Right lung (tissue), 5 donors: ENCODE measurements around the gene CLRN3. TPM values are rescaled to one million over a fixed set of nuclear protein-coding genes. Genes with fewer than 3 reads are reported as not detected.

Experiments
- DNase-seq, 2 donors: peaks; one replicate each; pipeline ENCODE4 v3.0.0-alpha.2; 2013
- polyA plus RNA-seq, 5 donors: library from polyadenylated mRNA; unstranded; fragments of 120-200 nt; gene quantifications; one replicate each; pipeline versions ENCODE4 v1.2.1 to v1.2.3, GENCODE V29; 2013; ENCODE audit warnings: inconsistent platforms in 1 of 5, low replicate concordance in 1 of 5; ENCODE audit not compliant: insufficient read length in 5 of 5, insufficient read depth in 1 of 5

CLRN3 gene
- polyA plus RNA-seq, 5 donors = 0.12 to 0.26 (median 0.15) TPM; not detected in 2

DNA sequence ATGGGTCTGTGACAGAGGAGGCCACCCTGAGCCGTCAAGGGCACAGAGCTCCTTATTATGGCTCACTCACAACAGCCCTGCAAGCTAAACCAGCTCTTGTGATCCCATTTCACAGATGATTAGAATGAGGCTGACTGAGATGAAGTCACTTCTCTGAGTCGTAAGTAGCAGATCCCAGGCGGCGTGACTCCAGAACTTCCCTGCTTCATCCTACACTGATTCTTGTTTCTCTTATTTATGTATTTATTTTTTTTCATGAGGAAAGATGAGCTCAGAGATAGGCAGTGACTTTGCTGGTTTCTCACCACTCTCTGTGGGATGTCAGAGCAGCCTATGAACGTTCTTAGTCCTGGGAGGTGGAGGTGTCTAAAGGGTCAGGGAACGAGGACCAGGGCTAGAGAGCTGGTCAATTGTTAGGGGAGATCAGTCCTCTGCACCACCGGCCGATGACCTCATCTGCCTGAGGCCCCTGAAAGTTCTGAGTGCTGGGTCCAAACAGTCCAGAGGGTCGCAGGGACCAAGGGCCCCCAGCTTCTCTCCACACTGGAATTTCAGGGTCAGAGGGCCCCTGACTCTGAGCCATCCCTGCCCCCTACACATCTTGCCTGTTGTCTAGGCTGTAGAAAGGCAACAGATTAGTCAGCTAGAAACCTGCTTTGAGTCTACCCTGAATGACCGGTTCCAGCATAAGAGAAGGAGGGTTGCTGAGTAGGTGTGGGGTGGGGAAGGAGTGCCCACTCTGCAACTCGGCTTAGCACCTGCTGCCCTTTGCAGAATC lies 17.9 kb downstream of the CLRN3 start:
- DNase-seq = no peak

DNA sequence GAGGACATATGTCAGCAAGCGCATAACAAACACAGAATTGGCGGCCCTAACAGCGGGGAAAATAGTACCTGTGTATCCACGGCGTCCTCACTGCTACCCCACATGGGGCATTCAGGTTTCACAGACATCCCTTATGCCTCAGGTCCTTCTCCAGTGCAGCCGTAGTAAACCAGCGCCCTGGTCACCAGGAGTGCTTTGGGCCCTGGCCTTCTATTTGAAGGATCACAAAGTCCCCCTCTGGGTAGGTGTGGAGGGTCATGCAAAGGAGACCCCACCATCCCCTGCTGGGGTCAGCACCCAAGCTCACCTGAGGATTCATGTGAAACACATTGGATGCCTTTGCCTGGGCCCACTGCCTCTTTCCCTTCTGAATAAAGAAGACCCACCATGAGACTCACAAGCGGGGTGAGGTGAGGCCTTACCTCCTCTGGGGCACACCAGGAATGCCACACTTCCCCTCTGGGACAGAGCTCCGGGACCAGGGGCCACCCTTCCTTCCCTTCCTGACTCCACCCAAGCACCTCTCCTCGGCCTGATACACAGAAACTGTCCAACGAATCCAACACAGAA lies 18.8 kb downstream of the CLRN3 start:
- no peak for DNase-seq

DNA sequence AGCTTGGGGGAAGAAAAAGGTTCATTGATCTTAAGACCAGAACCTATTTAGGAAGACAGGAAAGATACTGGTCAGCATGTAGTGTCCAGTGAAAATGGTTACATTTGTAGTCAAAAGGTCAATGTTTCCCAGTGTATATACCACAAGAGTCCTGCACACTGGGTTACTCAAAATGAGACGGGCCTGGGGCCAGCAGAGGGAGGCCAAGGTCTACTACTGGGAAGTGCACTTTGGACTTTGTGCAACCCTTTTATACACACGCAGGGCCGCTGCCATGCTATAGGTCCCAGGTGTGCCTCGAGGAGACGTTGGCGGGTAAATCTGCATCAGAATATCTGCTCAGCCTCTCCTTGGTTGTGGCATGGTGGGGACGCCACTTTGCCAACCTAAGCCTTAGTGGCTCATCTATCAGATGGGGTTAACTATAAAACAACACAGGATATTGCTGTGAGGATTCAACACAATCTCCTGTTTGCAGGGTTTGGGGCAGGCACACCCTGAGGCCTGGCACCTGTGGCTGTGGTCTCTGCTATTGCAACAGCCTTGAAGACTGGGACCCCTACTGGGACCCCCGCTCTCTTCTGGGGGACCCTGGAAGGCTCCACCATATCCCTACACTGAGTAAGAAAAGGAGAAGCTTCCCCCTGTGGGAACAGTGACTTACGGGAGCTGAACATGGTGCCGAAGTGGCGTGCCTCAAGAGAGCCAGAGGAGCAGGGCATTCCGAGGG lies 19.7 kb downstream of the CLRN3 start:
- no peak for DNase-seq

DNA sequence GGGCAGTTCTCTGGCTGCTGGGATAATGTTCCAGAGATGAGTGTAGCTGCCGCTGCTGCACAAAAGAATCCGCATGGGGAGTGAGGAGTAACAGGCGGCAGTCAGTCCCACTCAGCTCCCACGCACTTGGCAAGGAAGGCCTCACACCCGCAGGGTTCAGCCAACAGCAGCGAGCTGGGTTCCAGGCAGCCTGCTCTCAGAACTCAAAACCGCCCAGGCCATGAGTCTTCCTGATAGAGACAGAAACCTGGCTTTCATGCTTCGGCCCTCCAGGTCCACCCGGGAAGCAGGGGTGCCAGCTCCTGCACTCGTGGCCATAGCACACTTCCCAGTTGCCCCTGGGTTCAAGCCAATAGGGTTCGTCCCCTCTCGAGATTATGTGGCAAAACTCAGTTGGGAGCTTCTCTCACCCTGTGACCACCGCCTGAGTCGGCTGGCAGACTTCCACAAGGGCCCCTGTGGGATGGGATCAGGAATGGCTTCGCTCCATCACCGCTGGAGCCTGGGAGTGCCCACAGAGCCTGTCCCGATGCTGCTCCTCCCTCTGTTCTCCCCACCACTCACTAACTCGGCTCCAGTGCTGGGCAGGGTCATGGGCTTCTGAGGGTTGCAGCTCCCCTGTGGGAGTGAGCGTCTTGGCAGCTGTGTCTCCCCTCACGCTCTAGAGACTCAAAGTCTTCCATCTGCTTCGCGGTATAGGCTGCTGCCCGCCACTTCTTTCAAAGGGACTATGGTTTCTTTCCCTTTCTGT lies 20.6 kb downstream of the CLRN3 start:
- no peak for DNase-seq

DNA sequence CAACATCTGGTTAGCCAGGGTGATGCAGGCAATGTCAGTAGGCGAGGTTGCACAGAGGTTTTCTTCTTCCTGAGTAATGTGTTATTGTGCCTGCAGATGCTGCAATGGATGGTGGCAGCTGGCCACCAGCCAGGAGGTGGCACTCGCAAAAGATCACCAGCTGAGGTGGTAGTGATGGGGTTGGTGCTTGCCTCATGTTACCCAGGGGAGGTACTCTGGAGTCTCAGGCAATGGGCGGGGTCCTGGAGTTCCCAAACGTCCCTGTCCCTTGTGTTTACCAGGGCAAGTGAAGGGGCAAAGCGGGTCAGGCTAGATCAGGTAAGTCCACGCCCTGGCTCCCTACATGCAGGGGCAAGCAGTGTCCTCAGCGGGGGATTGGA lies 21.1 kb downstream of the CLRN3 start:
- DNase-seq = no peak

DNA sequence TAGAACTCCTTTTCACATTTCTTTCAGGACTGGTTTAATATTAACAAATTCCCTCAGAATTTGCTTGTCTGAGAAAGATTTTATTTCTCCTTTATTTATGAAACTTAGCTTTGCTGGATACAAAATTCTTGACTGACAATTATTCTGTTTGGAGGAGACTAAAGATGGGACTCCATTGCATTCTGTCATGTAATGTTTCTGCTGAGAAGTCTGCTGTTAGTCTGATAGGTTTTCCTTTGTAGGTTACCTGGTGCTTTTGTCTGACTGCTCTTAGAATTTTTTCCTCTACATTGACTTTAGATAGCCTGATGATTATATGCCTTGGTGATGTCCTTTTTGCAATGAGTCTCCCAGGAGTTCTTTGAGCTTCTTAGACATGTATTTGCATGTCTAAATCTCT lies 23.4 kb downstream of the CLRN3 start:
- no peak for DNase-seq

DNA sequence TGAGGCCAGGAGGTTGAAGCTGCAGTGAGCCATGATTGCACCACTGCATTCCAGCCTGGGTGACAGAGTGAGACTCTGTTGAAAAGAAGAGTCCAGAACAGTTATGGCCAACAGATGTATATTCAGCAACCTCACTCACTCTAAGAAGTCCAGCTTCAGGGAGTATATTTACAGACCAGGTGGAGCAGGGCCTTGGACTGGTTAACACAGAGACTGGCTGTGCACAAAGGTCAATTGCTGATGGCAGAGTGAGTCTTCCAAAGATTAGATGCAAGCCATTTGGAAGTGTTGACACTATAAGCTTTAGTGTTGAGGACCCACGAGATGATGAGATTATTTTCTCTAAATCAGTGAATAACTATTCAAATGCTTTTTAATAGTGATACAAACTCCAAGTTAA lies 24.9 kb downstream of the CLRN3 start:
- DNase-seq = no peak

DNA sequence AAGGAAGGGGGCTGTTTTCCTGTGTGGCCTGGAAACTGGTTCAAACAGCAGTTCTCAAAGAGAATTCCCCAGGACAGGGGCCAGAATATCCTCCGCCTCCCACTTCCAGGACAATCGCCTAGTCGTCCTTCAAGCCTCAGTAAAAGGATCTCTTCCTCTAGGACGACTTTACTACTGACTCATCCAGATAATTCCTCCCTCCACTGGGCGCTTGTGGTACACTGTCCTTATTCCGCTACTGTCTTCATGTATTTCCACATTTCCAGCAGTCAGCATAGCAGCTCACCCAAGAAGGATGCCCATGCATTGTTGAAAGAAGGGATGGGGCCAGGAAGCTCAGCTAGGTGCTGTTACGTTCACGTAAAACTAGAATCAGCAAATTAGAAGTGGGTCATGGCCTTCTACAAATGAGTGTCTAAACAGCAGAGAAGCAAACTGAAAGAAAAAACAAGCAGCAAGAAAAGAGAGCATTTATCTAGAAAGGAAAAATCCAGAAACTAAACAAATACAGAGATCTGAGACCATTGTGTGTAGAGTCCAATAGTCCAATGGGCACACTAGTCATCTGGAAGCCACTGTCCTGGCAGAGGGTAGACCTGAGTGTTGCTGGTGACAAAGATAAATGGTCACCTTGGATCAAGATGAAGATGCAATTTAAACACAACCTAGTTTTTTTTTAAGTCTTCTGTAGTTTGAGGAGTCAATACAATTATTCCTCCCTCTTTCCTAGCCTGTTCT lies 26.3 kb downstream of the CLRN3 start:
- DNase-seq = no peak

DNA sequence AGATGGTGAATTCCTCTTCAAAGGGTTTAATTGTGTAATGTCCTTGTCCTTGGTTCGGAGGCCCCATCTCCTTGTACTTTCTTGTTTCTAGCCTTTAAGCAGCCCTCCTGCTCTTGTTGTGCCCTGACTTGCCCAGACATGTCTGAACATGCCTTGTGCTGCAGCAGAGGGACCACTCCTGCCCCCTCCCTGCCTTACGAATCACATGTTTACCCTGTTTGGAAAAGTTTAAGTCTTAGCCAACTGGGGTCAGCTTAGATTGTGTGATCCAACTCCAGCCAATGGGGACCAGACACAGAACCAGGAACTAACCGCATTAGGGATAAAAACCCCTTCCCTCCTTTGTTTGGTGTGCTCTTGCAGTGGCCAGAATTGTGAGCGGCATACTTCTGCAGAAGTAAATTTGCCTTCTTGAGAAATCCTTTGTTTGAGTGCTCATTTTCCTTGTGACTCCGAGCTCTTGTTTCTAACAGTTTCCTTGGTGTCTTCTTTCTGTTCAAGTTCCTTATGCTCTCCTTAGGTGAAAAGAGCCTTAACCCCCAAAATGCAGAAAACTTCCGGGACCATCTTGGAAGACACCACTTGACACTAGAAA lies 29.4 kb downstream of the CLRN3 start:
- no peak for DNase-seq

DNA sequence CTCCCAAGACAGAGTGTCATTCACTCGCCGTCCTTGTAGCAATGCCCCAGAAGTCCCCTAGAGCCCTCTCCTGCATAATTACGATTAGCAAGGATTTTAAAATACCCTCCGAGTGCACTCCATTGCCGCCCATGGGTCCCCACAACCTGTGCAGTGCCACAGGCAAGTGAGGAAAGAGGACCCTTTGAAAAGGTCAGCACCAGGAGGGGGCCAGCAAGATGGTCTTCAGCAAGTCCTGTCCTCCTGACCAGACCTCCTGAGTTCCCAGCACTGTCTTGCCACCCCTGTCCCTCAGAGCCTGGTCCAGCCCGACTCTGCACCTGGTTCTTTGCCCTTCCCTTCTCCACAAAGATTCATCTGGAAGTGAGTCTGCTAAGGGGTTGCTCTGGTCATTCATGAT lies 32.1 kb downstream of the CLRN3 start:
- no peak for DNase-seq

DNA sequence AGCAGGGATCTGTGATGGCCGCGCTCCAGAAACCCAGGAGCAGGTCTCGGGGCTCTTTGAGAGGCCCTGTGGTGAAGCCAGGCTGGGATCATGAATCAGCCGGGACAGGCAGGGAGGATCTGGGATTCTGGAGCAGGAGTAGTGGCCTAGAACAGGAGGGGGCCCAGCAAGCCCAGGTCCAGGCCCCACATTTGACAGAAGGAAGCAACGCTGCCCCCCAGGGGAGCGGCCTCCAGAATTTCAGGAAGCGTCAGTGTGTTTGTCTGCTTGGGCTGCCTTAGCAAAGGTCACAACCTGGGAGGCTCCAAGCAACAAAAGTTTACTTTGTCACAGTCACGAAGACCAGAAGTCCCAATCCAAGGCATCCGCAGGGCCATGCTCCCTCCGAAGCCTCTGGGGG lies 36.8 kb downstream of the CLRN3 start:
- DNase-seq = no peak

DNA sequence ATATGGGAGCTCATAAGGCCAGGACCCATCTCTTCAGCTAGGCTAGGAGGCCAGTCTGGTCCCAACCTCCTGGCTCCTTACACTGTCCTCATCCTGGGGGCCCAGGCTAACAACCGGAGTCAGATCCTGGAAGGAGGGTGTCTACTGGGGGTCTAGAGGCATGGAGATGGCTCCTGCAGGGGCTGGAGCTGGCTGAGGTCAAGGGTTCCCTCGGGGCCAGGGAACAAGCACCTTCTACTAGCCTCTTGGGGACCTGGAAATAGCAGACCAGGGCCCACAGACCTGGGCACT lies 37.2 kb downstream of the CLRN3 start:
- DNase-seq = no peak

DNA sequence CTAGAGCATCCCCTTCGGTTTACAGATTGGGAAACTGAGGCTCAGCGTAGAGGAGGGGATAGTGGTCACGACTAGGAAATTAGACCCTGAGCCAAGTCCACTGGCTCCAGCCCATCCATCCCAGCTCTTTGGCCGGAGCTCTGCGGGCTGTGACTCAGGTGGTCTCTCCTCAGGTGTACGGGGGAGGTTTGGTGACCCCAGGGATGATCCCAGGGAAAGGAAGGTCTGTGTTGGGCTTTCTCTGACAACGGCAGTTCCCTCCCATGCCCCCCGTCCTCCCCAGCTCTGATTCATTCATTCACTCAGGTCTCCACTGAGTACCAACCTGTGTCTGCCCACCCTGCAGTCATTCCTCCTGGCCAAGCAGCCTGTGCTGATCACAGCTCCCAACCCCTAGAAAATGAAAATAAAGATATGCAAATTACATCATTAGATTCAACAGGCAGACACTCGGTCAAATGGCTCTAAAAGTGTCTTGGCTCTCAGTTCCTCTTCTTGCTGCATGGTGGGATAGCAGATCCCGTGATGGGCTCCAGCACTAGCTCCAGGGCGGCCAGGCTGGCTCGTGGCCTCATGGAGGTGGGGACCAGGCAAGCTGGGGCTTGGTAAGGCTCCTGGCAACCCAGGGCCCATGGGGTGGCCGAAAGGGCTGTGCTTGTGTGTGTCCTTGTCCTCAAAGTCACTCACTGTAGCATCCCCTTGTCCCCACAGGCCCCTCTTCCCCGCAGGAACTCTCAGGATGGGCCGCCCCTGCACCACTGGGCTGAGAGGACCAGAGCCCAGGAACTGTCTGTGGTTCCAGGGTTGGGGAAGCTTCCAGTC lies 37.8 kb downstream of the CLRN3 start:
- DNase-seq = no peak

DNA sequence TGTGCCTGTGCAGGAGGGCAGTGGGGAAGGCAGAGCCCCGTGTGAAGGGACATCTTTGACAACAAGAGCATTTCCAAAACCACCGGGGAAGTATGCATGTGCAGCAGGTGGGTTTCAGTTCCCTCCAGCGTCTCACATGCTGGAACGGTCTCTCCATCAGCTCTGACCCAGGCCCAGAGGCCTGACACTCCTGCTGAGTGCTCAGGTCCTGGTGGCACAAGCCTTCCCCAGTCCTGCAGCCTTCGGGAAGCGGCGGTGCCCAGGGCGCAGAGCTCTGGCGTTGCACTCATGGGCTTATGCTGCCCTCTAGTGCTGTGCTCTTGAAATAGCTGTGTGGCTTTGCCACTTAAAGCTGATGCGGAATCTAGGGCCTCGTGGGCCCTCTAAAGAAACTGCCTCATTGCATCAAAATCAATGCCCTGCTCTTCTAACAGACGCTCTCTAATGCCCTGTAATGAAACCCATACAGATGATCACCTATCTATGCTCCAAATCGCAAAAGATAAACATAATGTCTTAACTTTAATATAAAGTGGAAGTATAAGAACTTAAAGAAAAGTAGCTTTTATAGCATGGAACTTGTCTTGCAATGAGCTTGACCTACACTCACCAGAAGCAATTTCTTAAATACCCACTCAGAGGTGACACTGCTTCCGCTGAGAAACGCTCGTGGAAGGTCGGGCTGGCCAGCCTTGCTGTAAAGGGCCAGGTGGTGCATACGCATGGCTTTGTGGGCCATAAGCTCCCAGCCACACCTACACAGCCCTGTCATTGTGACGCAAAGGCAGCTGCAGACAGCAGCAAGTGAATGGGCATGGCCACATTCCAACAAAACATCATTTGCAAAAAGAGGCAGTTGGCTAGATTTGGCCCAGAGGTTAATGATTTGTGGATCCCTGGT lies 38.6 kb downstream of the CLRN3 start:
- DNase-seq = peak; percentile 25 to 36

DNA sequence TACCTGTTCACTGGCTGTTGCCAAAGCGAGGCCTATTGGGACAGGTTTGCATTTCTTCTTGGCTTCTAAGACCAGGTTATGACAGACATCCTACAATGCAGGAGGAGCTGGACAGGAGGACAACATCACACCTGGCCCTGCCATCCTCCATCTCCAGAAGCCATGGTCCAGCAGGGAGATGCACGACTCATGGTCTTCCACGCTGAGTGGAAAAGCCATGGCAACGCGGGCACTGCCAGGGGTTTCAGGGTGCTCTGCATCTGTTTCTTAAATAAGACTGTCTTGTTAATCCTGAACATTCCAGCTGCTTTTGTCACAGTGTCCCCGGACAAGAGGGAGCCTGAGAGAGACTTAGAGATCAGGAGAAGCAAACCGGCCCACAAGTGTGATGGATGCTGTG lies 40.3 kb downstream of the CLRN3 start:
- no peak for DNase-seq

DNA sequence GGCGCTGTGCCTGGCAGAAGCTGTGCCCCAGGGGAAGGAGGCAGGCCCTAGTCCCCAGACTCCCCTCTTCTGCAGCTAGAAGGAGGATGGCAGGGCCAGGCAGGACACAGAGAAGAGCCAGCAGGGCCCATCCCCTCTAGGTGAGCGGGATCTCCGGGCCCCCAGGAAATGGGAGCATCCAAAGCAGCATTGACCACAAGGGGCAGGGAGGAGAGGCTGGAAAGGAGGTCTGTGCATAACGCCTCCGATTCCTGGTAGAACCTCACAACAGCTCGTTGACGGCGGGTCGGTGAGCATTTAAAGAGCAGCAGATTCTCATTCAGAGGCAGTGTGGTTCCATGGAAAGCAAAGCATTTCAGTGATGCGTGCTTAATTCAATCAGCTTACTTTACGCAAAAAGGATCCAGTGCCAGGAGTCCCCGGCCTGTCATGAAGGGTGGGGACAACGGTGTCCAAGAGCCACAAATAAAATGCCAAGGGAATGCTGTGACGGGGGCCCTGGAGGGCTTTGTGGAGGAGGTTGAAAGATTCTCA lies 41.0 kb downstream of the CLRN3 start:
- DNase-seq = no peak

DNA sequence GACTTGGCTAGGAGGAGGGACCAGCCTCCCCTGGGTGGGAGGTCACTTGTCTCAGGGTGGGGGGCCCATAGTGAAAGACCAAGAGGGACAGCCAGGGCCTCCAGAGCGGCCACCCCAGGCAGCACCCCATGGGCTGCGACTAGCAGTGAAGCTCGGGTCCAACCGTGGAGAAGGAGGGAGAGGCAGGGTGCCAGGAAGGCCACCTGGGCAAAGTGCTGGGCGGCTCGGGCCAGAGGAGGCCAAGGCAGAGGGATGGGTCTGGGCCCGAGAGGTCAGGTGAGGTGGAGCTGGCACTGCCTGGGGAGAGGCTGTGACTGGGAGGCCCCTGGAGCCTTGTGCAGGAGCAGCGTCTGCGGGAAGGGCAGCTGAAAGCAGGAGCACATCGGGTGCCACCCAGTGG lies 41.8 kb downstream of the CLRN3 start:
- no peak for DNase-seq

DNA sequence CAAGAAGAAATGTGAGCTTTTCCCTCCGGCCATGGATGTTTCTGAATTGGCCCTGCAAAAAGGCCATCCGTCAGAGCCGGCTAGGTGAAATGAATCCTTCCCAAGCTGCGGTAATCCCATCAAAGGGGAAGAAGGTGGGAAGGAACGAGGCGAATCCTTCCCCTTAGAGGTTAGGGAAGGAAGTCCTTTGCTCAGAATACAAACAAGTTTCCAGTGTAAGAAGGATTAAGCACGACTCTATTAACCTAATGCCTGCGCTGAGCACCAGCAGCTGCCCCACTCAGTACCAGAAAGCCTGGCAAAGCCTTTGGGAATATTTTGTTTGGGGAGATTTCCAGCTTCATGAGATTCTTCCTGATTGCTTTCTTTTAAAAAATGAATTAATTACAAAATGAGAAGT lies 42.8 kb downstream of the CLRN3 start:
- DNase-seq = no peak

DNA sequence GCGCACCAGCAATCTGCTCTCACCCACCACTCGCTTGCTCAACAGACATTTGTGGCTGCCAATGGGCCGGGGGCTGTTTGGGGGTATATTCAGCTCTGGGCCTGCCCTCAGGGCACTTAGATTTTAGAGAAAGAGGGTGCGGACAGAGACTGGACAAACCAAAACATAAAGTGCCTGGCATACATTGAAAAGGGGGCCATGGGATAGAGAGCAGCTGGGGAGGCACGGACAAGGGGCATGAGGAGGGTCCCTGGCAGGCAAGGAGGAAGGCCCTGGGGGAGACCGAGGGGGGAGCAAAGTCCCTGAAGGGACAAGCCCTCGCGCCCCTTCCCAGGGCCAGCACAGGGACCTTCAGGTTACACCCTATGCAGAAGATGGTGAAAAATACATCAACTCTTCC lies 43.5 kb downstream of the CLRN3 start:
- no peak for DNase-seq
